Measurements from ENCODE around the gene LRRC1. TPM values are rescaled to one million over a fixed set of nuclear protein-coding genes. Genes with fewer than 3 reads are reported as not detected.

LRRC1 gene
- total and polyA plus RNA-seq, 8 donors = 2.9 to 50.4 (median 12.2) TPM

DNA sequence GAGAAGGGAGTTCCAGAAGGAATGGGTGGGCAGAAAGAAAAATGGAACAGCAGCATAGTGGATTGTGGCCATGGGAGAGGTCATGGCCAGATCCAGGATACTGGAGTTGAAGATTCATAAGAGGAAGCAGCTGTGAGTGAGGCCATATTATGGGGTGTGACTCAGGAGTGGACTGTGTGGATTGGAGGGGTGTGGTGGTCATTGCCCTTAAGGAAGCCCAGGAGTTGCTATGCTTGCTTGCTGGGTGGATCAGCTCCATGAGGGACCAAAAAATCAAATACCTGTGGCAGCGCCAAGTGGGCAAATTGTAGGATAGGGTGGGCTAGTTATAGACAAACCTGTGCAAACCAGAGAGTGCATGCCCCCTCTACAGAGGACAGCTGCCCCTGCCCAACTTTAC lies 18.3 kb downstream of the LRRC1 start:
- WGBS, 5 donors = 92 to 100% (median 98%) methylated on average over 1 of the region's 1 CpG
- no peak overlapping the region for H3K4me3 ChIP-seq
- H3K4me1 ChIP-seq = peaks cover 14 to 67% (median 43%) of the 10 kb centered on the region in 4 donors
- TF ChIP-seq POLR2AphosphoS5 (IDR thresholded peaks at IDR 0.05) (no peak), EP300 (IDR thresholded peaks at IDR 0.05) (no peak), POLR2A (IDR thresholded peaks at IDR 0.05) (no peak)
- TF ChIP-seq, protein P1, sequence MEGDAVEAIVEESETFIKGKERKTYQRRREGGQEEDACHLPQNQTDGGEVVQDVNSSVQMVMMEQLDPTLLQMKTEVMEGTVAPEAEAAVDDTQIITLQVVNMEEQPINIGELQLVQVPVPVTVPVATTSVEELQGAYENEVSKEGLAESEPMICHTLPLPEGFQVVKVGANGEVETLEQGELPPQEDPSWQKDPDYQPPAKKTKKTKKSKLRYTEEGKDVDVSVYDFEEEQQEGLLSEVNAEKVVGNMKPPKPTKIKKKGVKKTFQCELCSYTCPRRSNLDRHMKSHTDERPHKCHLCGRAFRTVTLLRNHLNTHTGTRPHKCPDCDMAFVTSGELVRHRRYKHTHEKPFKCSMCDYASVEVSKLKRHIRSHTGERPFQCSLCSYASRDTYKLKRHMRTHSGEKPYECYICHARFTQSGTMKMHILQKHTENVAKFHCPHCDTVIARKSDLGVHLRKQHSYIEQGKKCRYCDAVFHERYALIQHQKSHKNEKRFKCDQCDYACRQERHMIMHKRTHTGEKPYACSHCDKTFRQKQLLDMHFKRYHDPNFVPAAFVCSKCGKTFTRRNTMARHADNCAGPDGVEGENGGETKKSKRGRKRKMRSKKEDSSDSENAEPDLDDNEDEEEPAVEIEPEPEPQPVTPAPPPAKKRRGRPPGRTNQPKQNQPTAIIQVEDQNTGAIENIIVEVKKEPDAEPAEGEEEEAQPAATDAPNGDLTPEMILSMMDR (IDR thresholded peaks at IDR 0.05) = no peak
- intact Hi-C loops (cut with DNase I; ENCODE audit: low total_unique reads) = no loop called here
- peak overlapping the region in 1 of 5 donors; percentile 41 for H3K27ac ChIP-seq
- no peak for DNase-seq
- no peaks in the 10 kb centered on the region for H3K9me3 ChIP-seq
- H3K27me3 ChIP-seq = no peaks in the 10 kb centered on the region
- H3K36me3 ChIP-seq = no peaks in the 10 kb centered on the region

DNA sequence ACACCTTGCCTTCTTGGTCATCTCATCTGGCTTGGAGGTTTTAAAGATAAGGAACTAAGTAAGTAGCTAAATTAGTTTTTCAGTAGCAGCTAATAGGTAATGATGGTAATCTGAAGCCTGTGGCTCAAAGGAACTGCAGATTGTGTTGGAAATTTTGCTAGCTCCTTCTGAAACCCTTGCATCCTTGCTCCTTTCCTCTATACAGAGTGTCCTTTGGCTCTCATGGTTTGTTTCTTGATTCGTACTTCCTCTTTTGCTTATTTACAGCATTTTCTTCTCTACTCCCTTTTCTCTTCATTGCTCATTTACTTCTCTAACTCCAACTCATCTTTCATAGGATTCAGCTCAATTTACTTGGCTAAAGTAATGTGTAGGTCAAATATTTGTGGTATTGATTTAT lies 19.0 kb downstream of the LRRC1 start:
- Histone ChIP-seq H3K4me3 (no peak overlapping the region), H3K27ac (peak overlapping the region in 2 of 5 donors; percentile 1 to 41), H3K4me1 (peaks cover 14 to 70% (median 46%) of the 10 kb centered on the region in 4 donors), H3K9me3 (no peaks in the 10 kb centered on the region), H3K27me3 (no peaks in the 10 kb centered on the region), H3K36me3 (no peaks in the 10 kb centered on the region)
- no peak for TF ChIP-seq EP300 (IDR thresholded peaks at IDR 0.05)
- TF ChIP-seq, protein P1 (IDR thresholded peaks at IDR 0.05) = no peak
- TF ChIP-seq POLR2A (IDR thresholded peaks at IDR 0.05) = no peak
- no peak for TF ChIP-seq POLR2AphosphoS5 (IDR thresholded peaks at IDR 0.05)
- no peak for DNase-seq
- intact Hi-C loops (cut with DNase I; ENCODE audit: low total_unique reads) = no loop called here
- 56 to 70% (median 65%) methylated on average over 1 of the region's 1 CpG for WGBS, 5 donors

DNA sequence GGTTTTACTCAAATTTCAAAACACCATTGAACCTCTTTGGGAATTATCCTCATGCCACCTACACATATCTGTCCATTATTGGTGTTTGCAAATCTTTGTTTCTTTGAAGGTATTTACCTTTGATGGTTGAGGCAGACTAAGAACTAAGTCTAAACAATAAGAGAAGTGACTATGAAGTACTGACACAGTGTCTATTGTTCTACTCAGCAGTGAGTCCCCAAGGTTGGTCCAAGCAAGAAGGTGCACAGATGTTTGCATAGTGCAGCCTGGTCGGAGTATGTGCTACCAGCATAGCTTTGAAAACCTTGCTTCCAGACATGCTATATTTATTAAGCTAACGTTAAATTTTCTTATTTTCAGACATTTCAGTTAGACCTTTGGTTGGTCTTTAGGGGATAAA lies 19.5 kb downstream of the LRRC1 start:
- intact Hi-C loops (cut with DNase I; ENCODE audit: low total_unique reads) = no loop called here
- H3K36me3 ChIP-seq = no peaks in the 10 kb centered on the region
- H3K4me3 ChIP-seq = no peak overlapping the region
- TF ChIP-seq, protein P1 (IDR thresholded peaks at IDR 0.05) = no peak
- TF ChIP-seq POLR2A (IDR thresholded peaks at IDR 0.05) (no peak), POLR2AphosphoS5 (IDR thresholded peaks at IDR 0.05) (no peak)
- WGBS, 5 donors = 41 to 65% (median 53%) methylated on average over 2 of the region's 2 CpGs
- H3K27ac ChIP-seq = peak overlapping the region in 1 of 5 donors; percentile 1
- H3K27me3 ChIP-seq = no peaks in the 10 kb centered on the region
- H3K9me3 ChIP-seq = no peaks in the 10 kb centered on the region
- no peak for DNase-seq
- H3K4me1 ChIP-seq = peaks cover 14 to 76% (median 49%) of the 10 kb centered on the region in 4 donors

DNA sequence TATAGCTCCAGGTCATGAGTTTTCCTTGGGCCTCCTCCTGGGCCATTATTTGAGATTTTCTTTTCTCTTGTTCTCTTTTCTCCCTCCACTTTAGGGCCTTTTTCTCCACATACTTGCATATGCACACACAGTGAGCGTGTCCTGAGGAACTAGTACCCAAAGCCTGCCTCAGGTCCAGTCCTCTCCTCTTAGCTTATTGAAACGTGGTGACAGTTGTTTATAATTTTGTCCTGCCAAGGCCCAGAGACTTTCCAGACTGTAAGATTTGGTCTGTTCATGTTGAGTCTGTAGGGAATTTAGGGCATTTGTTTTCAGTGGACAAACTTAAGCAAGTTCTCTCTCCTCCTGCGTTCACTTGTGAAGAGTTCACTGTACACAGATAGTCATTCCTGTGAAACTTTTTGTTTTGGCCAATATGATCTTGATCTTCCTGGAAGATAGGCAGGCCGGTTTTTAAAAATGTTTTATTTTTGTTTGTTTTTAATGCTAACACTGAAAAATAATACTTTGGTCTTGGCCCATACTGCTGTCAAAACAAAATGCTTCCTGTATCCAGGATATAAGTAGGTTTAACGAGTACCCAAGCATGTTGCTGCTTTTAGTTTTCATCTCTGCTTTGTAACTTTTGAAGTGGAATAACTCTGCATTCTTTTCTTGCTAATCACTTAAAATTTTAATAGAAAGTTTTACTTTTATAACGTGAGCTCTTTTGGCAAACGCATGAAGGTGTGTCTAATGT lies 20.7 kb downstream of the LRRC1 start:
- Histone ChIP-seq H3K4me1 (peaks cover 12 to 77% (median 48%) of the 10 kb centered on the region in 4 donors), H3K4me3 (no peak overlapping the region), H3K36me3 (no peaks in the 10 kb centered on the region), H3K9me3 (no peaks in the 10 kb centered on the region), H3K27ac (peak overlapping the region in 3 of 5 donors; percentile 26 to 53 (median 43)), H3K27me3 (no peaks in the 10 kb centered on the region)
- no peak for TF ChIP-seq EP300 (IDR thresholded peaks at IDR 0.05)
- no peak for TF ChIP-seq POLR2A (IDR thresholded peaks at IDR 0.05)
- TF ChIP-seq POLR2AphosphoS5 (IDR thresholded peaks at IDR 0.05) = no peak
- TF ChIP-seq, protein P1 (IDR thresholded peaks at IDR 0.05) = no peak
- intact Hi-C loops (cut with DNase I; ENCODE audit: low total_unique reads) = no loop called here
- WGBS, 5 donors = 43 to 61% (median 56%) methylated on average over 7 of the region's 7 CpGs
- no peak for DNase-seq
